NCI-H2029 treated with DMSO at 0.1 percent for 48 hours (cell line): ENCODE data around the gene TMEM151B.
"Not testable (repeated sequence)": the region's sequence is repeated elsewhere in the genome, so short reads cannot be mapped to it uniquely, and the experiment has no call there.

ENCODE experiments used
- DNase-seq: peaks from one replicate; lab custom pipeline; 2025; lab: John Stamatoyannopoulos, UW

TMEM151B gene

GRCh38 chr6:44304282-44305199, 34.3 kb downstream of the TMEM151B start:
- DNase-seq: no peak

GRCh38 chr6:44305200-44305725, 35.0 kb downstream of the TMEM151B start:
- no peak for DNase-seq

GRCh38 chr6:44306710-44307109, 36.5 kb downstream of the TMEM151B start:
- no peak for DNase-seq

- no peak for DNase-seq
Observed at GRCh38 chr6:44307217-44307616, 37.0 kb downstream of the TMEM151B start.

GRCh38 chr6:44309092-44309491, 38.8 kb downstream of the TMEM151B start:
- no peak for DNase-seq

GRCh38 chr6:44309631-44310030, 39.4 kb downstream of the TMEM151B start:
- DNase-seq: no peak

GRCh38 chr6:44310241-44310640, 40.0 kb downstream of the TMEM151B start:
- no peak for DNase-seq

- DNase-seq: no peak
Observed at GRCh38 chr6:44311304-44311703, 41.1 kb downstream of the TMEM151B start.

GRCh38 chr6:44311767-44312166, 41.5 kb downstream of the TMEM151B start:
- no peak for DNase-seq

GRCh38 chr6:44312901-44313788, 42.9 kb downstream of the TMEM151B start, which contains the start of gene AARS2:
AARS2 (minus strand) TSS chr6:44313347; CDS start chr6:44313323, 24 bp downstream.
- DNase-seq: peak; percentile 41

GRCh38 chr6:44314657-44315056, 44.4 kb downstream of the TMEM151B start:
- DNase-seq: not testable (repeated sequence)

- no peak for DNase-seq
Observed at GRCh38 chr6:44315516-44315915, 45.3 kb downstream of the TMEM151B start.

GRCh38 chr6:44315951-44316350, 45.7 kb downstream of the TMEM151B start:
- no peak for DNase-seq

GRCh38 chr6:44316481-44316880, 46.2 kb downstream of the TMEM151B start:
- no peak for DNase-seq

- not testable (repeated sequence) for DNase-seq
Observed at GRCh38 chr6:44317136-44317631, 46.9 kb downstream of the TMEM151B start.

- no peak for DNase-seq
Observed at GRCh38 chr6:44321210-44321609, 51.0 kb downstream of the TMEM151B start.

- DNase-seq: no peak
Observed at GRCh38 chr6:44327096-44327495, 56.8 kb downstream of the TMEM151B start.

GRCh38 chr6:44327760-44328159, 57.5 kb downstream of the TMEM151B start:
- no peak for DNase-seq

GRCh38 chr6:44328203-44328602, 58.0 kb downstream of the TMEM151B start:
- not testable (repeated sequence) for DNase-seq

- DNase-seq: no peak
Observed at GRCh38 chr6:44329858-44330257, 59.6 kb downstream of the TMEM151B start.

- DNase-seq: no peak
Observed at GRCh38 chr6:44332585-44332984, 62.3 kb downstream of the TMEM151B start.

GRCh38 chr6:44333273-44333919, 63.1 kb downstream of the TMEM151B start:
- DNase-seq: no peak
